HFFc6 (cell line): ENCODE data around the gene VPS26B. TPM values are rescaled to one million over a fixed set of nuclear protein-coding genes. Genes with fewer than 3 reads are reported as not detected.
"Not testable (repeated sequence)": the region's sequence is repeated elsewhere in the genome, so short reads cannot be mapped to it uniquely, and the experiment has no call there.

Experiments used
- DNase-seq: peaks from one replicate; pipeline ENCODE4 v3.0.0-alpha.2; 2018
- H3K27ac Mint-ChIP-seq: 2 replicates; pipeline ENCODE4 v1.8.0; 2020; ENCODE audit warnings: mild to moderate bottlenecking, mixed read lengths
- H3K27me3 Mint-ChIP-seq: 2 replicates; pipeline ENCODE4 v1.8.0; 2021; ENCODE audit warnings: mild to moderate bottlenecking, moderate library complexity, mixed read lengths; ENCODE audit not compliant: insufficient read depth
- H3K36me3 Mint-ChIP-seq: 2 replicates; pipeline ENCODE4 v1.8.0; 2021; ENCODE audit warnings: low read depth, mixed read lengths
- H3K4me1 Mint-ChIP-seq: 2 replicates; pipeline ENCODE4 v1.8.0; 2020; ENCODE audit warnings: low read depth, mixed read lengths
- H3K4me3 Mint-ChIP-seq: 2 replicates; pipeline ENCODE4 v1.8.0; 2020; ENCODE audit warnings: mild to moderate bottlenecking, moderate library complexity, mixed read lengths
- H3K9me3 Mint-ChIP-seq: 2 replicates; pipeline ENCODE4 v1.8.0; 2020; ENCODE audit warnings: mild to moderate bottlenecking, mixed read lengths
- long read RNA-seq: library from polyadenylated mRNA; unstranded; transcript quantifications from one replicate; pipeline ENCODE4 v2.0.0, GENCODE V29; 2019
- total RNA-seq, 6 experiments: library from RNA; stranded (reverse); fragmentation: NEBNext Ultra II Directional; extraction: Animal tissue kit (Norgen Biotek cat#: 25700); gene quantifications; 2 replicates in 1 of 6; 3 replicates in 5 of 6; pipeline ENCODE4 v1.2.3, GENCODE V29; 2021
- TF ChIP-seq, protein P1 (sequence below): fragments of 200-600 bp; sonication (generic); IDR thresholded peaks from 2 replicates; pipeline ENCODE4 v1.5.0; 2021; ENCODE audit warnings: antibody characterized with exemption, mild to moderate bottlenecking

VPS26B gene
- total RNA-seq: 10 to 100 TPM; 36.5 to 45.0 (median 39.1) TPM
- long read RNA-seq, transcript VPS26B-201 (6 exons, 3,691 nt): major isoform, 10 of 24 reads
- long read RNA-seq, partial matches to known transcripts: 1 of 24 reads
- long read RNA-seq, other reads (novel, unspliced or antisense): 13 of 24 reads

DNA sequence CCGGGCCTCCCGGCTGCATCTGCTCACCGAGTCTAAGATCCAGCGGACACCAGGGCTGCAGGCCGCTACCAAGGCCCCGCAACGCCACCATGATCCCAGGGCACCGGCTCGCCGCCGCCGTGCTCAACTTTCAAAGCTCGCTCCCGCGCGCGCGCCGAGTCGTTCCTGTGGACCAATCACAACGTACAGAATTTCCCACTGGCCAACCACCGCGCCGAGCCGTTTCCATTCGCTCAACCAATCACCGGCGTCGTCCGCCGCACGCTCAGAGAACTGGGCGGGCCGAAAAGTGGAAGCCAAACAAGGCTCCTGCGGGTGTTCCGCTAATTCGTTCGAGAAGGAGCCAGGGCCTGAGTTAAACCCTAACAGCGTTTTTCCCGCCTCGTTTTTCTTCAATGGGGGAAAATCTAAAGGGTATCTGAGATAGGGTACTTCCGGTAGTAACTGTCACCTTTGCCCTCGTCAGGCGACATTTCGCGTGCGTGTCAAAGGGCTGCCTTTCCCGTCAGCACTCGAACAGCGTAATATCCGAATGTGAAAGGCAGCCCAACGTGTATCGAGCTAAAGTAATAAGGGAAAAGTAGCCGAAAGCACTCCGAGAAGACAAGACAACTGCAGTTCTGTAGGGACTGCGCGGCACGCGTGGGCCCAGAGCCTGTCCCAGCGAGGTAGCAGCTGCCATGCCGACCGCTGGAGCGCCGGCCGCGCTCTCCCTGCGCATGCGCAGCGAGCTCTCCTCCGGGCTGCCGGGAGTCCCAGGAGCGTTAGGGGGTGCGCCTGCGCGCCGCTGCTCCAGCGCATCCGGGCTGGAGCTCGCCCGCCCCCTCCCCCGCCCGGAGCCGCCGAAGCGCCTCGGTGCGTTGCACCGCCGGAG, at the start of gene VPS26B, which contains the start of gene NCAPD3:
TSS of gene VPS26B (plus strand) at position 836 of the 874 bp plus-strand sequence. CDS start 452 bp downstream, outside the sequence.
TSS of gene NCAPD3 (minus strand) at position 132 of the 874 bp plus-strand sequence. CDS start at position 91, 41 bp downstream.
- TF ChIP-seq, protein P1, sequence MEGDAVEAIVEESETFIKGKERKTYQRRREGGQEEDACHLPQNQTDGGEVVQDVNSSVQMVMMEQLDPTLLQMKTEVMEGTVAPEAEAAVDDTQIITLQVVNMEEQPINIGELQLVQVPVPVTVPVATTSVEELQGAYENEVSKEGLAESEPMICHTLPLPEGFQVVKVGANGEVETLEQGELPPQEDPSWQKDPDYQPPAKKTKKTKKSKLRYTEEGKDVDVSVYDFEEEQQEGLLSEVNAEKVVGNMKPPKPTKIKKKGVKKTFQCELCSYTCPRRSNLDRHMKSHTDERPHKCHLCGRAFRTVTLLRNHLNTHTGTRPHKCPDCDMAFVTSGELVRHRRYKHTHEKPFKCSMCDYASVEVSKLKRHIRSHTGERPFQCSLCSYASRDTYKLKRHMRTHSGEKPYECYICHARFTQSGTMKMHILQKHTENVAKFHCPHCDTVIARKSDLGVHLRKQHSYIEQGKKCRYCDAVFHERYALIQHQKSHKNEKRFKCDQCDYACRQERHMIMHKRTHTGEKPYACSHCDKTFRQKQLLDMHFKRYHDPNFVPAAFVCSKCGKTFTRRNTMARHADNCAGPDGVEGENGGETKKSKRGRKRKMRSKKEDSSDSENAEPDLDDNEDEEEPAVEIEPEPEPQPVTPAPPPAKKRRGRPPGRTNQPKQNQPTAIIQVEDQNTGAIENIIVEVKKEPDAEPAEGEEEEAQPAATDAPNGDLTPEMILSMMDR: no peak
- H3K9me3 Mint-ChIP-seq: no peaks in the 10 kb centered on the region
- H3K4me1 Mint-ChIP-seq: peaks cover 56% of the 10 kb centered on the region
- DNase-seq: peak; percentile 95
- H3K4me3 Mint-ChIP-seq: peak within 1 kb of the TSS; percentile 99
- H3K36me3 Mint-ChIP-seq: peaks cover 9% of the 10 kb centered on the region; the same call in 1 of the 2 replicates
- H3K27me3 Mint-ChIP-seq: no peaks in the 10 kb centered on the region
- peak within 1 kb of the TSS; percentile 95 for H3K27ac Mint-ChIP-seq

DNA sequence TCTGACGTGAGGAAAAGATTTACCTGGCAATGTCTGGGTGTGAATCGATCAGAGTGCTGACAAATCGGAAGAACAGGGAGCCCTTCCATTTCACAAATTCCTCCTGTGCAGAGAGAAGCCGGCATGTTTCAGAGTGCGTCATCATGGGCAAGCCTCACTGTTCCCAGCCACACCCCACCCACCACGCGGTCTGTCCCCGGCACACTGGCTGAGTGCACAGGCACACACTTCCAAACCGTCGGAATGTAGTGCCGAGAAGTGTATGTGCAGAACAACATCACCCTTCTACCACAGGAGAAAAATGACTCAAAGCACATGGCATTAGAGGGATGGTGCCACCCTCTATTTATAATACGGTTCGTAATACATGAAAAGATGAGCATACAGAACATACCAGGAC, 48.2 kb upstream of the VPS26B start:
- Mint-ChIP-seq H3K4me1 (peaks cover 9% of the 10 kb centered on the region), H3K36me3 (peaks cover 31% of the 10 kb centered on the region), H3K27ac (no peak overlapping the region), H3K4me3 (no peak overlapping the region), H3K9me3 (no peaks in the 10 kb centered on the region), H3K27me3 (no peaks in the 10 kb centered on the region; the same call in 1 of the 2 replicates)
- TF ChIP-seq, protein P1: no peak
- no peak for DNase-seq

DNA sequence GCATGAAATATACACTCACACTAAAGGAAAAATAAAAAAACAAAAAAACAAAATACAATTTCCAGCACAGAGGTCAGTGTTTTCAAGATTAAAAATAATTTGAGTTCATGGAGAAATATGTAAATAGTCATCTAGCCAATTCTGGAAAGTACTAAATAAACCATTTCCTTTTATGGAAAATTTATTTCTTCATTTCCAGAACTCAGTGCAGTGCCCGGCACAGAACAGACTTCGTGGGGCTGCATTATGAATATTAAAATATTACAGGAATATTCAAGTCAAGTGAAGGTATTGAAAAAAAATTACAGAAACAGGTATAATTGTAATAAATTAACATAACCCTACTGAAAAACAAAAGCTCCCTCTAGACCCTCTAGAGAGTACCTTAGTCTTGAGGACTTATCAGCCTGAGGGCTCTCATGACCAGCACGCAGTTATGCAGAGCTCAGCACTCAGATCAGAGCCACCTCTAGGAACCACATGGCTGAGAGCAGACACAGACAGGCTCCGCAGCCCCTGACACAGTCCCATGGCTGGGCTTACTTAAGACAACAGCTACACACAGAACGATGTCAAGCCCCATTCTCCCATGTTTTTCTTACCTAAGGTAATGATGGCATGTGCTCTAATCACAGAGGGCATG, 46.3 kb upstream of the VPS26B start:
- no peak for DNase-seq
- Mint-ChIP-seq H3K27me3 (no peaks in the 10 kb centered on the region), H3K4me3 (no peak overlapping the region), H3K4me1 (peaks cover 17% of the 10 kb centered on the region), H3K27ac (no peak overlapping the region), H3K36me3 (peaks cover 32% of the 10 kb centered on the region), H3K9me3 (no peaks in the 10 kb centered on the region)
- TF ChIP-seq, protein P1: no peak

DNA sequence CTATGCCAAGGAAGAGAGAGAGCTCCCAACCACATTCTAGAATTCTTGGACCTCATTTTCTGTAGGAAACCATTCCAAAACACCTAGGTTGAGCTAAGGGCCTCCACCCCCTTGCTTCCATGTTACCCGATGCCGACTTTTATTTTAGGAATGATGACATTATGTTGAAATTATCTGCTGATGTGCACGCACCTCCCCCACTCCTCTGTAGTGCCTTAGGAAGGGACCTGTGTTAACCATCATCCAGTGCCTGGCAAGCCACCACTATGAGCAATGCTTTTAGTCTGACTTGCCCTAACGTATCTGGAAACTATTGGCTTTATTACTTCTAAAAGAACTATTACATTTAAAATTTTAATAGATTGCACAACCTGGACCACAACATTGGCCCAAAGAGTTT, 42.8 kb upstream of the VPS26B start:
- Mint-ChIP-seq H3K4me1 (peaks cover 17% of the 10 kb centered on the region), H3K27me3 (no peaks in the 10 kb centered on the region), H3K4me3 (no peak overlapping the region), H3K27ac (peak overlapping the region; percentile 3; the same call in 1 of the 2 replicates), H3K9me3 (no peaks in the 10 kb centered on the region), H3K36me3 (peaks cover 21% of the 10 kb centered on the region)
- TF ChIP-seq, protein P1: no peak
- DNase-seq: peak; percentile 45

DNA sequence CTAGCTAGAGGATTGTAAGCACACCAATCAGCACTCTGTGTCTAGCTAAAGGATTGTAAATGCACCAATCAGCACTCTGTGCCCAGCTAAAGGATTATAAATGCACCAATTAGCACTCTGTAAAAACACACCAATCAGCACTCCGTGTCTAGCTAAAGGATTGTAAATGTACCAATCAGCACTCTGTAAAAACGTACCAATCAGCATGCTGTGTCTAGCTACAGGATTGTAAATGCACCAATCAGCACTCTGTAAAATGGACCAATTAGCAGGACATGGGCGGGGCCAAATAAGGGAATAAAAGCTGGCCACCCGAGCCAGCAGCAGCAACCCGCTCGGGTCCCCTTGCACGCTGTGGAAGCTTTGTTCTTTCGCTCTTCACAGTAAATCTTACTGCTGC, 36.4 kb upstream of the VPS26B start:
- not testable (repeated sequence) for H3K9me3 Mint-ChIP-seq, DNase-seq, H3K4me3 Mint-ChIP-seq, H3K27me3 Mint-ChIP-seq, H3K4me1 Mint-ChIP-seq, H3K27ac Mint-ChIP-seq
- H3K36me3 Mint-ChIP-seq: peaks cover 53% of the 10 kb centered on the region
